ENCODE data around the gene GRID1.

DNA sequence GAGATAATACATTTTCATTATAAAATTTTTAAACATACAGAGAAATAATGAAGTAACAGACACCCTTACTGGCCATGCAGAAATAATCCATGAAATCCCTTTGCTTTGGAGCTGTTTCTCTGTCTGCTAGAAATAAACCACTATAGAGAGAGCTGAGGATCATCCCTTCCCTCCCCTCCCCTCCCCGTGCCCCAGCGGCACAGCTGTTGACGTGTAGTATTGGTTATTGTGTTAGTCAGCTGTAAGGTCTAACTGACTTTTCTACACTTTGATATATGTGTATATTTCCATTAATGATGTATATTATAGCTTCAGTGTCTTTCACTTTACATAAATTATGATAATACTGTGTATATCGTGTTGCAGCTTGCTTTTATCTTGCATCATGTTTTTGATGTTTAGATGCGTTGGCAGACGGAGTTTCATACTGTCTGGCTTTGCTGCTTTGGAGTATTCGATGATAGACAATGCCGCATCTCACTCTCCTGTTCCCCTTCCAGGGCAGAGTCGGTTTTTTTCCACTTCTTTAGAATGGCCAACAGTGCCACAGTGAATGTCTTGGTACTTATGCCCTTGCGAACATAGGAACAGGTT, 27.4 kb upstream of the GRID1 start:
- TF ChIP-seq, protein P1, sequence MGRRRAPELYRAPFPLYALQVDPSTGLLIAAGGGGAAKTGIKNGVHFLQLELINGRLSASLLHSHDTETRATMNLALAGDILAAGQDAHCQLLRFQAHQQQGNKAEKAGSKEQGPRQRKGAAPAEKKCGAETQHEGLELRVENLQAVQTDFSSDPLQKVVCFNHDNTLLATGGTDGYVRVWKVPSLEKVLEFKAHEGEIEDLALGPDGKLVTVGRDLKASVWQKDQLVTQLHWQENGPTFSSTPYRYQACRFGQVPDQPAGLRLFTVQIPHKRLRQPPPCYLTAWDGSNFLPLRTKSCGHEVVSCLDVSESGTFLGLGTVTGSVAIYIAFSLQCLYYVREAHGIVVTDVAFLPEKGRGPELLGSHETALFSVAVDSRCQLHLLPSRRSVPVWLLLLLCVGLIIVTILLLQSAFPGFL (CRISPR knock-in tag; IDR thresholded peaks at IDR 0.05) = no peak
- TF ChIP-seq U2AF1 (optimal IDR thresholded peaks at IDR 0.05; ENCODE audit: low read depth, low read length) (no peak), POLR2AphosphoS2 (IDR thresholded peaks at IDR 0.05; ENCODE audit: low read length) (no peak), SMAD1 (IDR thresholded peaks at IDR 0.05; ENCODE audit: low read depth, low read length, partially characterized antibody) (no peak), TBP (optimal IDR thresholded peaks at IDR 0.05; ENCODE audit: low read depth, low read length) (no peak), HIVEP1 (CRISPR knock-in tag; IDR thresholded peaks at IDR 0.05) (no peak)
